Measurements from ENCODE around the gene NDUFV2.

DNA sequence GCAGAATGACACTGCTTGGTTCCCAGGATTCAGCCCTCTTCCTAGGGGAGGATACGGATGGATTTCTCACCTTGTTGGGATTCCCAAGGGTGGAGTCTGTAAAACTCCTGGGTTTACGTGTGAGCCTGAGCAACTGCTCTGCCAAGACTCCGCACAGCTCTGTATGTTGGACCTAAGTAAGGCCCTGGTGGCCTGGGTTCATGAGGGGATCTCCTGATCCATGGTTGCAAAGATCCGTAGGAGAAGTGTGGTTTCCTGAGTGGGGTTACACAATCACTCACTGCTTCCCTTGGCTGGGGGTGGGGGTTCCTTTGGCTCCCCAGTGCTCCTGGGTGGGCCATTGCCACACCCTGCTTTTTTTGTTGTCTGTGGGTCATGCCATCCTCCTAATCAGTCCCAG, 71.8 kb downstream of the NDUFV2 start:
- TF ChIP-seq GATA2 (IDR thresholded peaks at IDR 0.05; ENCODE audit: low read depth, low read length), result no peak
- TF ChIP-seq GATA3 (IDR thresholded peaks at IDR 0.05; ENCODE audit: low read depth, low read length), result no peak

Data from SH-SY5Y (cell line).